Stimulated activated CD8-positive, alpha-beta memory T cell treated with anti-CD3 and anti-CD28 coated beads, Interleukin-12 subunit alpha, Interleukin-12 subunit beta, amount 100 ng/mL, for 1 hour (primary cell): Measurements from ENCODE around the gene KCNMB4.
"Not testable (repeated sequence)": the region's sequence is repeated elsewhere in the genome, so short reads cannot be mapped to it uniquely, and the experiment has no call there.

Source experiments
- DNase-seq: peaks from one replicate; pipeline ENCODE4 v3.0.0-alpha.2; 2020; ENCODE audit warnings: low read depth

The KCNMB4 gene

GRCh38 chr12:70372881-70373280, 6.8 kb downstream of the KCNMB4 start:
- no peak for DNase-seq

- DNase-seq, result no peak
These were observed 13.8 kb downstream of the KCNMB4 start for GRCh38 chr12:70379846-70380245.

GRCh38 chr12:70383484-70383883, 17.4 kb downstream of the KCNMB4 start:
- DNase-seq, result no peak

DNA sequence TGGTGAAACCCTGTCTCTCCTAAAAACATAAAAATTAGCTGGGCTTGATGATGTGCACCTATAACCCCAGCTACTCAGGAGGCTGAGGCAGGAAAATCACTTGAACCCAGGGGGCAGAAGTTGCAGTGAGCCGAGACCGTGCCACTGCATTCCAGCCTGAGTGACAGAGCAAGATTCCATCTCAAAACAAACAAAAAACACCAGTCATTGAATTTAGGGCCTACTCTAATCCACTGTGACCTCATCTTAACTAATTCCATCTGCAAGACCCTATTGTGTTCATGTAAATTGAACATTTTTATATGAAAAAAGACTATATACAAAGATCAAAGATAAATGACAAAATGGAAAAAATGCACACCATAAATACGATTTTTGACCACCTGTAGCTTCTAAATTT, 17.8 kb downstream of the KCNMB4 start:
- DNase-seq, result no peak

- DNase-seq, result no peak
These were observed 20.7 kb downstream of the KCNMB4 start for GRCh38 chr12:70386771-70387170.

- no peak for DNase-seq
These were observed 23.6 kb downstream of the KCNMB4 start for GRCh38 chr12:70389678-70390077.

GRCh38 chr12:70392631-70393030, 26.5 kb downstream of the KCNMB4 start:
- DNase-seq, result not testable (repeated sequence)

DNA sequence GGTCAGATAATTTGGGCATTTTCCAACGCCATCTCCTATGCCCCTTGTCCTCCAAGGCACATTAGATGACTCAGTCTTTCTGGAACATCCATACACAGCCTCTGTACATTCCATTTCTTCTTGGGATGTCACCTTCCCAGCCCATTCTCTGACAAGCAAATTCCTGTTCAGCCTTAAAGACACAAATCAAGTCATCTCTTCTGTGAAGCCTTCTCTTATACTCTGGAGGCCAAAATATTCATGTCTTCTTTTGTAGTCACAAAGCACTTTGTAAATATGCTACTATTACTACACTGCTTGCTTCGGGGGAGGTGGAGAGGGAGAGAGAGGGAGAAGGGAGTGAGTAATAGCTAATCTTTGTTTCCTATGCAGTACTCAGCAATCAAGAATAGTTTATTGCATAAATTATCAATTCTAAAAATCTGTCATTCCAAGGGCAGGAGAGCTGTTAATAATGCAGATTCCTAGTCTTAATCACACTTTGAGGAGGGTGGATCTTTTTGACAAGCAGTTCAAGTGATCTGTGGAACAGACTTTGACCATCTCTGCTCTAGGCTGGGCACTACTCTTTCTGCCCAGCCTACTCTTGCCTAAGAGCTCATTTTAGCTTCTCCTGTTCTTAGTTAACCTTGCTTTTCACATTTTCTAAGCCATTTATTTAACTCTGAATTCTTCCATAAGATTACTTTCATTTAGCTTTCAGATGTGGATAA, 27.9 kb downstream of the KCNMB4 start:
- no peak for DNase-seq

DNA sequence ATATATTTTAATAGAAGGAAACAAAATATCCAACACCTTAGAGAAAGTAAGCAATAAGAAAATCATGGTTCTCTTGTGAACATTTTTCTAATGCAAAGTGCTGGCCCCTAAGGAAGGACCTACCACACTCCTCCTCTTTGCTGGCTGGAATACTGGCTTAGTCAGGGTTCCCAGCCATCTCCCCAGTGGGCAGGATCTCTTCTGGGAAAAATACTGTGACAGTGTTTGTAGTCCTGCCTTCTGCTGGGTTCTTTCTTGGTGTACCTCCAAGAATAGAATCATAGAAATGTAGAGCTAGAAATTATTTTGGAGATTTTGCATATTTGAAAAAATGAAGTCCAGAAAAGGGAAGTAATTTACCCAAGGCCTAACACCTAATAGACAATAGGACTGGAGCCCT, 31.9 kb downstream of the KCNMB4 start:
- DNase-seq, result no peak

DNA sequence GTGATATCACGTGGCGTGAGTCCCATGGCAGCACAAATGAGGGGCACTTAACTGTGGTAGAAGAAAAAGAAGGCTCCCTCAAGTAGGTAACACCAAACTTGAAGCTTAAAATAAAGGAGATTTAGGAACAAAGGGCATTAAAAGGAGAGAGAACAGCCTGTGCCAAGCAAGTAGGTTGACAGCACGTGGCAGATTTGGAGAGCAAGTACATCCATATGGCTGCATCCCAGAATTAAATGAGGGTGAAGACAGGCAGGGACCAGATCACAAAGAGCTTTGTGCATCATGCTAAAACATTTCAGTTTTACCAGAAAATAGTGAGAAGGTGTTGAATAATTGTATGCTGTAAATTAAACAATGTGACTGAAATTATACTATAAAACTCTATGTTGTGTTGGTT, 32.8 kb downstream of the KCNMB4 start:
- DNase-seq, result no peak

DNA sequence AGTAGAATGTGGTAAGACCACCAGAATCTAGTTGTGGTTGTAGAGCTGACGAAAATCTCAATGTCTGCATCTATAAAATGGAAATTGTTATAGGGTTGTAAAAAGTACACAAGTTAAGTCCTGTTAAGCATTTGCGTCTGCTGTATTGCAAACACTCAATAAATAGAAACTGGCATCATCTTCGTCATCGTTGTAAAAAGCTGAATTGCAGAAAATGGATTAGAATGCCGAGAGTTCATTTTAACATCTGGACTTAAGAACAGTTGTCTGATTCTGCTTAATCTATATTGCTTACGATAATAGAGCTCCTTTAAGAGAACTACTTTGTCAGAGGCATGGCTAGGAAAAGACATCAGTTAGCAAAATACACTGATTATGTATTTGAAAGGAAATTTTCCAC, 33.2 kb downstream of the KCNMB4 start:
- DNase-seq, result no peak

DNA sequence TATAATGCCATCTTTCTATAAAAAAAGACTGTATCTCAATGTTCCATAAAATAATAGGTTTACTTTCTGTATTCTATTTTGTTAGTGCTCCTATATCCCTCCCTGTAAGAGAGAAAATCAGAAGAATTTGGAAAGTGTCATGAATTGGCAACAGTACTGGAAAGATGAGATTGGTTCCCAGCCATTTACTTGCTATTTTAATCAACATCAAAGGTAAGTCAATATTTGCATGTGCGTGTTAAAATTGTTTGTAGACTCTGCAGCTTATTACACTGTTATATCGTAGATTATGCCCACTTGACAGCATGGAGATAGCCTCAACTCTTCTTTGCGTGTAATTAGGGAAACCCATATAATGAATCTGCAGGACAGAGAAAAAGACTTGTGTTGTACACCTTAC, 34.0 kb downstream of the KCNMB4 start:
- no peak for DNase-seq

DNA sequence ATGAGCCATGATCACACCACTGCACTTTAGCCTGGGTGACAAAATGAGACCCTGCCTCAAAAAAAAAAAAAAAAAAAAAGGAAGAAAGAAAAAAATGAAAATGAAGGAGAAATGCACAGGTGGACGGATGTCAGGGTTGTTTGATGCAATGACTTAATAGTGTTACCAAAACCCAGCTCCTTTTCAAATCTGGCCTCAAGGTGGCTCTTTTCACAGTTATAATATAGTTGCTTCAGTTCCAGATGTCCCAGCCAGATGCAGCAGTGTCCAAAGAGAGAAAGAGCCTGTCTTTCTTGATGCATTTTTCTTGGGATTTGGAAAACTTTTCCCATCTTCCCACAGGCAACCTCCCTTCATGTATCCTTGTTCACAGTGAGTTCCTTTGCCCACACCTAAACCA, 36.5 kb downstream of the KCNMB4 start:
- no peak for DNase-seq

GRCh38 chr12:70403826-70404225, 37.7 kb downstream of the KCNMB4 start:
- DNase-seq, result no peak

GRCh38 chr12:70408004-70408790, 42.1 kb downstream of the KCNMB4 start:
- DNase-seq, result no peak

DNA sequence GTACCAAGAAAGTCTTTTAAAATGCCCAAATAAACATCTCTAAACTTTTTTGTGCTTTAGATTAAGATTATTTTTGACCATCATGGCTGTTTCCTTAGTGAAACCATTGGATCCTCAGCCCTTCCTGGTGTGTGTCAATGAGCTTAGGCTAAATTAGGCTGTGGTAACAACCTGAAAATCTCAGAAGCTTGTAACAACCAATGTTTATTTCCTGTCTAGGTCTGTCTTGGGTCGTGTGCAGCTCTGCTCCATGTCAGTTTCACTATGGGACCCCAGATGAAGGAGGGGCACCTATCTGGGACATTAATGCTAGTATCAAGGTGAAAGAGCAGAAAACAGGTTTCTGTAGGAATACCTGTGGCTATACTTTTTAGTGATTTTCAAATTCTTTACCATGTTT, 49.9 kb downstream of the KCNMB4 start:
- DNase-seq, result no peak

DNA sequence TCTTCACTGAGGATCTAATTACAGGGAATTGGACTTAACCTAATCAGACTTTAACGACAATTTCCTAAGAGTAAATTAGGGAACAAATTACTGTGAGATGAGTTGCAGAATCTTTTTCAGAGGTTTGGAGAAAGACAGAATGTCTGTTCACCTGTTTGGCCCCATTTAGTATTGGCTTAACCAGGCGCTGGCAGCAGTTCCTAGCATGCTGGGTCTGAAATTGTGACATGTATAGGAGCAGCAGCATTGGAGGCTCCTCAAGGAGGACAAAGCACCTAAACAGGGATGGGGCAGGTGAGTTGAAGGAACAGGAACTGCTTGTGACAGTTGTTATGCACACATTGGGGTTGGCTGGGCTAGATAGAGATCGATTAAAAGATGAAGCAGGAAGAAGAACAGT, 51.0 kb downstream of the KCNMB4 start:
- DNase-seq, result no peak

DNA sequence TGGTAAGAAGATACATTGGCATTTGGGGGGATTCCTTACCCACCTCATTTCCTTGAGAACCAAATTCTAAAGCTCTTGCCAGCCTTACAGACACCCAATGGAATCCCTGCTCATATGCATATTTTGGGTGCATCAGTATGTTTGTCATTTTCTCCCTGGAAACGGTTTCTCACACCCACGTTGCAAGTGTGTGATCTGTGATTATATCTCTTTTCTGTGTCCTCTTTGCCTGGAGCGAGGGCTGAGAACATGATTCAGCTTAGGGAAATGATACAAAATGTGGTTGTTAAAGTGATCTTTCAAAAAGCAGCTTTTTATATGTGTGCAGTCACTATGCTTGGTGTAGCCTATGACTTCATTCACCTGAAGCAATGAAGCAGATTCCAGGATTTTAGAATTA, 52.0 kb downstream of the KCNMB4 start:
- DNase-seq, result no peak

- DNase-seq, result no peak
These were observed 56.5 kb downstream of the KCNMB4 start for GRCh38 chr12:70422631-70423030.

- no peak for DNase-seq
These were observed 60.5 kb downstream of the KCNMB4 start for GRCh38 chr12:70426620-70427019.

GRCh38 chr12:70427611-70428010, 61.5 kb downstream of the KCNMB4 start:
- no peak for DNase-seq

- DNase-seq, result no peak
These were observed 64.3 kb downstream of the KCNMB4 start for GRCh38 chr12:70430400-70430799.

DNA sequence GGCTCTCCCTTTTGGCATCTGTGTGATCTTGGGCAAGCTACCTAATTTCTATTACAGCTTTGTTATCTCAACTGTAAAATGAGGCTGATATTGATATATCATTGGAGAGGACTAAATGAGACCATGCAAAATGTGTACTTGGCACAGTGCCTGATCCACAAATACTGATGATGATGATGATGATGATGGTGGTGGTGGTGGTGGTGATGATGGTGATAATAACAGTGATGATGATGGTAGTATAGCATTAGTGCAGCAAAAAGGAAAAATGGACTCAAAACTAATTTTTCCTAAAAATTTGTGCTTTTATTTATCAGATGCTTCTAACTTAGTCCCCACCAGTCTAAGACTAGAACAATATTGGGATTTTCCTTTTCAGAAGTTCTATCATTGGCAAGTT, 70.7 kb downstream of the KCNMB4 start:
- no peak for DNase-seq
